Astrocyte of the cerebellum (primary cell): ENCODE data around the gene MED14.
A peak's percentile ranks its signal among the peaks of the same experiment; 100 is the strongest.

Experiments used
- DNase-seq: peaks from one replicate; pipeline ENCODE4 v3.0.0-alpha.2; 2011; ENCODE audit warnings: low read depth
- H3K4me3 ChIP-seq: 2 replicates; pipeline ENCODE4 v1.5.1; 2011; ENCODE audit warnings: mild to moderate bottlenecking, low read depth, low read length, moderate library complexity
- CTCF ChIP-seq: IDR thresholded peaks from 2 replicates; pipeline ENCODE4 v1.5.1; 2012; ENCODE audit warnings: low read length, low read depth, moderate library complexity, mild to moderate bottlenecking; ENCODE audit errors: missing control alignments
- in situ Hi-C: cut with HindIII; loops from 2 replicates; pipeline ENCODE4 v1.10.0; 2017; ENCODE audit warnings: low sequenced_read_pairs

Gene MED14

GRCh38 chrX:40684092-40684491 lies 51.2 kb downstream of the MED14 start:
- no peak overlapping the region for H3K4me3 ChIP-seq
- DNase-seq = no peak
- in situ Hi-C loops = no loop called here
- no peak for TF ChIP-seq CTCF

- H3K4me3 ChIP-seq = no peak overlapping the region
- no peak for DNase-seq
- in situ Hi-C loops = no loop called here
- TF ChIP-seq CTCF = no peak
Observed at GRCh38 chrX:40683245-40683644, 52.1 kb downstream of the MED14 start.

GRCh38 chrX:40671126-40671525 lies 64.2 kb downstream of the MED14 start:
- H3K4me3 ChIP-seq = no peak overlapping the region
- no peak for TF ChIP-seq CTCF
- in situ Hi-C loops = loop anchor here (25.0 kb wide), 1 partner anchor 441 kb away; no protein-coding TSS in a partner anchor
- no peak for DNase-seq

- in situ Hi-C loops = loop anchor here (25.0 kb wide), 1 partner anchor 448 kb away; no protein-coding TSS in a partner anchor
- peak; percentile 48 for TF ChIP-seq CTCF
- H3K4me3 ChIP-seq = no peak overlapping the region
- DNase-seq = no peak
Observed at GRCh38 chrX:40663880-40664630, 71.3 kb downstream of the MED14 start.

GRCh38 chrX:40663078-40663740 lies 72.1 kb downstream of the MED14 start:
- H3K4me3 ChIP-seq = no peak overlapping the region
- no peak for TF ChIP-seq CTCF
- DNase-seq = no peak
- in situ Hi-C loops = loop anchor here (25.0 kb wide), 1 partner anchor 449 kb away; no protein-coding TSS in a partner anchor

- no peak for TF ChIP-seq CTCF
- DNase-seq = no peak
- no peak overlapping the region for H3K4me3 ChIP-seq
- in situ Hi-C loops = loop anchor here (25.0 kb wide), 1 partner anchor 451 kb away; no protein-coding TSS in a partner anchor
Observed at GRCh38 chrX:40661489-40661888, 73.9 kb downstream of the MED14 start.
